H1 (cell line): ENCODE measurements around the gene HMGCLL1. TPM values are rescaled to one million over a fixed set of nuclear protein-coding genes. Genes with fewer than 3 reads are reported as not detected.

ENCODE experiments used
- SIX5 ChIP-seq: IDR thresholded peaks from 2 replicates; pipeline ENCODE4 v1.6.1; 2011; ENCODE audit warnings: mild to moderate bottlenecking, low read depth, low read length
- ZNF274 ChIP-seq: IDR thresholded peaks from 2 replicates; pipeline ENCODE4 v1.7.0; 2012; ENCODE audit warnings: low read length, borderline replicate concordance; ENCODE audit errors: extremely low read depth
- polyA plus RNA-seq, 7 experiments: library from polyadenylated mRNA; depleted of rRNA in 3 of 7; stranded (reverse) in 5 of 7; unstranded in 2 of 7; fragments of >200 nt in 5 of 7; fragments of 200-250 nt in 2 of 7; gene quantifications; 1 replicate in 5 of 7; 2 replicates in 1 of 7; 4 replicates in 1 of 7; pipeline versions ENCODE4 v1.2.1 to v1.2.3, GENCODE V29; 2011 to 2013; ENCODE audit warnings: missing spikeins in 2 of 7, mixed read lengths in 2 of 7
- total RNA-seq: library from RNA; stranded (reverse); fragmentation: NEBNext Ultra II Directional; extraction: Animal tissue kit (Norgen Biotek cat#: 25700); gene quantifications from 2 replicates; pipeline ENCODE4 v1.2.1, GENCODE V29; 2021

The HMGCLL1 gene
- total and polyA plus RNA-seq, 2 of the 8 experiments (the other 6 are each of a cell fraction or from before 2014, with no cell fraction given): 0.06 to 0.41 TPM

GRCh38 chr6:55576811-55577210, 2.2 kb downstream of the HMGCLL1 start (continued):
- no peak for TF ChIP-seq SIX5
- TF ChIP-seq ZNF274: no peak
